HepG2 (cell line): ENCODE data around the gene MYL4. TPM values are rescaled to one million over a fixed set of nuclear protein-coding genes. Genes with fewer than 3 reads are reported as not detected.

ENCODE experiments used
- CBX5 ChIP-seq: sonication (generic); formaldehyde crosslinking; IDR thresholded peaks from 2 replicates; pipeline ENCODE4 v1.4.0; 2020; ENCODE audit warnings: missing genetic modification reagents, borderline replicate concordance
- CEBPG ChIP-seq: IDR thresholded peaks from 2 replicates; pipeline ENCODE4 v1.6.1; 2016
- DZIP1 ChIP-seq: sonication (generic); formaldehyde crosslinking; IDR thresholded peaks from 2 replicates; pipeline ENCODE4 v1.5.0; 2020; ENCODE audit warnings: mild to moderate bottlenecking, missing genetic modification reagents
- ETS1 ChIP-seq: sonication (generic); formaldehyde crosslinking; IDR thresholded peaks from 2 replicates; pipeline ENCODE4 v1.4.0; 2020; ENCODE audit warnings: missing genetic modification reagents
- ETV5 ChIP-seq: IDR thresholded peaks from 2 replicates; pipeline ENCODE4 v1.6.1; 2018; ENCODE audit warnings: missing biosample characterization, missing genetic modification reagents, inconsistent platforms, borderline replicate concordance
- GMEB1 ChIP-seq: sonication (generic); formaldehyde crosslinking; IDR thresholded peaks from 2 replicates; pipeline ENCODE4 v1.5.1; 2020; ENCODE audit warnings: missing genetic modification reagents, mild to moderate bottlenecking, borderline replicate concordance
- MLLT10 ChIP-seq: sonication (generic); formaldehyde crosslinking; IDR thresholded peaks from 2 replicates; pipeline ENCODE4 v1.4.0; 2020; ENCODE audit warnings: missing genetic modification reagents
- MXI1 ChIP-seq: IDR thresholded peaks from 3 replicates; pipeline ENCODE4 v1.6.1; 2012; ENCODE audit warnings: low read depth, low read length, inconsistent platforms, borderline replicate concordance
- NCOR1 ChIP-seq: fragments of 200-600 bp; sonication (generic); IDR thresholded peaks from 2 replicates; pipeline ENCODE4 v1.7.0; 2017; ENCODE audit warnings: antibody characterized with exemption, low read length, borderline replicate concordance
- NPAS2 ChIP-seq: sonication (generic); formaldehyde crosslinking; IDR thresholded peaks from 2 replicates; pipeline ENCODE4 v1.8.0; 2022; ENCODE audit warnings: mild to moderate bottlenecking, missing genetic modification reagents, borderline replicate concordance
- SOX5 ChIP-seq: IDR thresholded peaks from 2 replicates; pipeline ENCODE4 v1.6.1; 2016; ENCODE audit warnings: borderline replicate concordance
- SYNCRIP ChIP-seq: fragments of 200-400 bp; formaldehyde crosslinking; IDR thresholded peaks from 2 replicates; pipeline ENCODE4 v1.6.1; 2018; ENCODE audit warnings: mild to moderate bottlenecking, low read depth, low read length; ENCODE audit not compliant: insufficient read depth
- TRIM22 ChIP-seq: fragments of 450-650 bp; IDR thresholded peaks from 2 replicates; pipeline ENCODE4 v1.6.1; 2017
- TSC22D2 ChIP-seq: sonication (generic); formaldehyde crosslinking; IDR thresholded peaks from 2 replicates; pipeline ENCODE4 v1.5.1; 2020; ENCODE audit warnings: missing genetic modification reagents, mild to moderate bottlenecking, borderline replicate concordance
- YEATS2 ChIP-seq: sonication (generic); formaldehyde crosslinking; IDR thresholded peaks from 2 replicates; pipeline ENCODE4 v1.4.0; 2020; ENCODE audit warnings: missing genetic modification reagents, borderline replicate concordance
- ZNF253 ChIP-seq: sonication (generic); formaldehyde crosslinking; IDR thresholded peaks from 2 replicates; pipeline ENCODE4 v1.8.0; 2022; ENCODE audit warnings: mild to moderate bottlenecking, missing genetic modification reagents, borderline replicate concordance
- ZNF460 ChIP-seq: sonication (generic); formaldehyde crosslinking; IDR thresholded peaks from 2 replicates; pipeline ENCODE4 v1.5.1; 2020; ENCODE audit warnings: missing genetic modification reagents, mild to moderate bottlenecking, borderline replicate concordance
- ZNF780A ChIP-seq: sonication (generic); formaldehyde crosslinking; IDR thresholded peaks from 2 replicates; pipeline ENCODE4 v1.8.0; 2022; ENCODE audit warnings: mild to moderate bottlenecking, missing genetic modification reagents, moderate library complexity
- polyA plus RNA-seq, 8 experiments: library from polyadenylated mRNA; depleted of rRNA in 3 of 8; stranded (reverse) in 7 of 8; unstranded in 1 of 8; fragments of >200 nt; fragmentation: Illumina TruSeq in 4 of 8; extraction: Trizol in 4 of 8; gene quantifications; 2 replicates each; pipeline versions ENCODE4 v1.2.1 to v1.2.3, GENCODE V29; 2011 to 2016; ENCODE audit warnings: low read depth in 4 of 8, missing spikeins in 1 of 8, mixed read lengths in 1 of 8; ENCODE audit not compliant: insufficient read depth in 1 of 8
- total RNA-seq, 5 experiments: library from RNA; depleted of rRNA; stranded (reverse); fragments of >200 nt; fragmentation: Illumina TruSeq; extraction: Trizol; gene quantifications; 2 replicates each; pipeline ENCODE4 v1.2.3, GENCODE V29; 2016; ENCODE audit warnings: low read depth in 1 of 5
- TF ChIP-seq, protein P1 (sequence below): sonication (generic); formaldehyde crosslinking; IDR thresholded peaks from 2 replicates; pipeline ENCODE4 v1.9.0; 2021; ENCODE audit warnings: missing genetic modification reagents, mild to moderate bottlenecking, borderline replicate concordance

MYL4 gene
- total and polyA plus RNA-seq, 2 of the 13 experiments (the other 11 are each of a cell fraction or from before 2014, with no cell fraction given): not detected

DNA sequence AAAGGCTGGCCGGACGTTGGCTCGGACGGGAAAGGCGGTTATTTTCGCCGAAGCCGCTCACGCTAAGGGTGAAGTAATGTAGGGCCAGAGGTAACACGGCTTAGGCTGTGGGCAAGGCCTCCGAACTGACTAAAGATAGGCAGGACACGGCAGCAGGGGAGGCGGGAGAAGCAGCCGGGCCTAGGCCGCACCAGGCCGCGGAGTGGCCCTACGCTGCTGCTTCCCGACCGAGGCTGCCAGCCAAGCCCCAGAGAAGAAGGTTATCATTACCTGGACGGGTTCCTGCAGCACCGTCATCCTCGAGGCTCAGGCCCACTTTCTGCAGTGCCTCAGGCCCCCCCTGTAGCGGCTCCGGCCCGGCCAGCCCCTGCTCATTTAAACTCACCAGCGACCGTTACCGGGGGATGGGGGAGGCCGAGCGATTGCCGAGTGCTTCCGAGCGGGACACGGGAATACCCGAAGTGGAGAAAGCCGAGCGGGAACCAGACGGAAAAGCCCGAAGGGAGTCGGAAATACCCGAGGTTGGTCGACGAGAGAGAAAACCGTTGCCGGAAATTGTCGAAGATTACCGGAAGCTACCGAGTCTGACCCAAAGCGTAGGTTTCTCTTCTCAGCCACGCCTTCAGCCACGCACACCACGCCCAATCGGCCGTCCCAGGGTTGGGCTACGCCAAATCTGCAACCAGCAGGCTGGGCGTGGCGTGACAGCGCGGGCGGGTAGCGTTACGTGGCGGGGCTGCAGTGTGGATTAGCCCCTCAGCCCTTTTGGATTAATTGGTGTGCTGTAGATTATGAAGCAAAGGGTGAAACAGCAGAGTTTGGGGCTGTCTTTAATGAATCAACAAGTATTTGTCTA is 20.0 kb upstream of the MYL4 start, which contains the start of gene CDC27 (continued):
- peak; percentile 98 for TF ChIP-seq DZIP1 (CRISPR knock-in tag)
- 0 out of 2 replicates have a peak, but pooled peaks have one; percentile 72 for TF ChIP-seq ZNF253
- TF ChIP-seq TRIM22: no peak
- no peak for TF ChIP-seq SYNCRIP
- peak; percentile 58 for TF ChIP-seq ETV5
- no peak for TF ChIP-seq NCOR1
- TF ChIP-seq CEBPG: peak; percentile 39
- TF ChIP-seq MLLT10 (CRISPR knock-in tag): no peak; the same call in 1 of the 2 replicates
- peak; percentile 99 for TF ChIP-seq YEATS2
- TF ChIP-seq ZNF780A (CRISPR knock-in tag): no peak
- peak; percentile 90 for TF ChIP-seq TSC22D2 (CRISPR knock-in tag)
- TF ChIP-seq MXI1: peak; percentile 91; the same call in 2 of the 3 replicates
- TF ChIP-seq CBX5 (CRISPR knock-in tag): peak; percentile 88
- TF ChIP-seq, protein P1, sequence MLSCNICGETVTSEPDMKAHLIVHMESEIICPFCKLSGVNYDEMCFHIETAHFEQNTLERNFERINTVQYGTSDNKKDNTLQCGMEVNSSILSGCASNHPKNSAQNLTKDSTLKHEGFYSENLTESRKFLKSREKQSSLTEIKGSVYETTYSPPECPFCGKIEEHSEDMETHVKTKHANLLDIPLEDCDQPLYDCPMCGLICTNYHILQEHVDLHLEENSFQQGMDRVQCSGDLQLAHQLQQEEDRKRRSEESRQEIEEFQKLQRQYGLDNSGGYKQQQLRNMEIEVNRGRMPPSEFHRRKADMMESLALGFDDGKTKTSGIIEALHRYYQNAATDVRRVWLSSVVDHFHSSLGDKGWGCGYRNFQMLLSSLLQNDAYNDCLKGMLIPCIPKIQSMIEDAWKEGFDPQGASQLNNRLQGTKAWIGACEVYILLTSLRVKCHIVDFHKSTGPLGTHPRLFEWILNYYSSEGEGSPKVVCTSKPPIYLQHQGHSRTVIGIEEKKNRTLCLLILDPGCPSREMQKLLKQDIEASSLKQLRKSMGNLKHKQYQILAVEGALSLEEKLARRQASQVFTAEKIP: no peak
- TF ChIP-seq SOX5 (CRISPR knock-in tag): 0 out of 2 replicates have a peak, but pooled peaks have one; percentile 10
- no peak for TF ChIP-seq NPAS2 (CRISPR knock-in tag)
- TF ChIP-seq ETS1 (CRISPR knock-in tag): peak; percentile 72; the same call in 1 of the 2 replicates
- peak; percentile 90 for TF ChIP-seq GMEB1 (CRISPR knock-in tag)
- TF ChIP-seq ZNF460 (CRISPR knock-in tag): no peak; the same call in 1 of the 2 replicates
